HUES64 (cell line): ENCODE measurements around the gene NFIB. TPM values are rescaled to one million over a fixed set of nuclear protein-coding genes. Genes with fewer than 3 reads are reported as not detected.

Experiments
- H3K27ac ChIP-seq: 2 replicates; pipeline ENCODE4 v1.7.0; 2013; ENCODE audit warnings: low read depth, low read length, inconsistent platforms
- H3K27me3 ChIP-seq: 2 replicates; pipeline ENCODE4 v1.6.1; 2013; ENCODE audit warnings: mild to moderate bottlenecking, low read length; ENCODE audit not compliant: insufficient read depth
- H3K36me3 ChIP-seq: 2 replicates; pipeline ENCODE4 v1.6.1; 2013; ENCODE audit warnings: mild to moderate bottlenecking, low read length; ENCODE audit not compliant: insufficient read depth
- H3K4me1 ChIP-seq: 2 replicates; pipeline ENCODE4 v1.6.1; 2013; ENCODE audit warnings: mild to moderate bottlenecking, low read length, moderate library complexity; ENCODE audit not compliant: insufficient read depth
- H3K4me3 ChIP-seq: 2 replicates; pipeline ENCODE4 v1.5.1; 2013; ENCODE audit warnings: mild to moderate bottlenecking, low read length, moderate library complexity
- H3K9ac ChIP-seq: 2 replicates; pipeline ENCODE4 v1.6.1; 2013; ENCODE audit warnings: mild to moderate bottlenecking, low read depth, low read length
- H3K9me3 ChIP-seq: 2 replicates; pipeline ENCODE4 v1.6.1; 2013; ENCODE audit warnings: low read depth, low read length; ENCODE audit not compliant: insufficient read depth
- WGBS: fragments of 150-250, 120-280 bp; methylation state at CpG from one replicate; pipeline ENCODE4 v1.1.7; 2013; ENCODE audit warnings: missing lambda C conversion rate; 5-methylcytosine and 5-hydroxymethylcytosine counted together
- polyA plus RNA-seq, 2 experiments: library from polyadenylated mRNA; stranded (reverse); fragments of 50-300 nt; gene quantifications; one replicate each; pipeline ENCODE4 v1.2.3, GENCODE V29; 2013

The NFIB gene
- 1.9 TPM for polyA plus RNA-seq (2013, experiment 1 of 2)
- polyA plus RNA-seq (2013, experiment 2 of 2), result 2.5 TPM

GRCh38 chr9:14313951-14314423 is at the start of gene NFIB:
Gene NFIB (minus strand): TSS chr9:14314141. CDS start chr9:14313511, 630 bp downstream.
- under 1% methylated on average over 60 of the region's 63 CpGs for WGBS
- Histone ChIP-seq H3K27ac (peak within 1 kb of the TSS; percentile 91; the same call in 1 of the 2 replicates), H3K4me1 (peaks cover 46% of the 10 kb centered on the region), H3K9ac (peak within 1 kb of the TSS; percentile 80), H3K36me3 (no peaks in the 10 kb centered on the region), H3K9me3 (no peaks in the 10 kb centered on the region), H3K27me3 (peaks cover 68% of the 10 kb centered on the region), H3K4me3 (peak within 1 kb of the TSS; percentile 63)

- 91% methylated on average over 1 of the region's 1 CpG for WGBS
- no peaks in the 10 kb centered on the region for H3K36me3 ChIP-seq
Measured at GRCh38 chr9:14362175-14362574, 48.2 kb upstream of the NFIB start.

DNA sequence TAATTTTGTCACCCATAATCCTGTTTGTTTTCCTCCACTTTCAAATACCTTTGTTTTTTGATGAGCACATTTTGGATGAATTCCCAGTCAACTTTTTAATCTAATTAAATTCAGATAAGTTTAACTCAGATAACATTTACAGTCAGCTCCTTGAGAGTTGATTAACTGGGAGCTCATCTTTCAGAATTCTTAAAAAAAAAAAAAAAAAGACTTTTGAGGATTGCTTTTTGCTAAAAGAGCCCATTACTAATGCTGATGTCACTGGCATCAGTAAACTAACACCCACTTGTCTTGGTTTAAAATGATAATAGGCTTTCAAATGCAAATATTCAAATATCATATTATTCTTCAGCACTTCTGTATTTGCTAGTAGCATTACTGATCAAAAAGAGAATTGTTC is 47.1 kb upstream of the NFIB start:
- Histone ChIP-seq H3K36me3 (no peaks in the 10 kb centered on the region), H3K9ac (no peak overlapping the region), H3K9me3 (no peaks in the 10 kb centered on the region), H3K4me1 (peaks cover 25% of the 10 kb centered on the region), H3K4me3 (no peak overlapping the region), H3K27me3 (no peaks in the 10 kb centered on the region), H3K27ac (peak overlapping the region; percentile 56; the same call in 1 of the 2 replicates)

More at GRCh38 chr9:14362175-14362574, 48.2 kb upstream of the NFIB start:
- no peaks in the 10 kb centered on the region for H3K9me3 ChIP-seq
- H3K4me1 ChIP-seq, result peaks cover 20% of the 10 kb centered on the region
- H3K27me3 ChIP-seq, result no peaks in the 10 kb centered on the region
- no peak overlapping the region for H3K9ac ChIP-seq
- no peak overlapping the region for H3K27ac ChIP-seq
- no peak overlapping the region for H3K4me3 ChIP-seq

GRCh38 chr9:14358523-14358922 is 44.6 kb upstream of the NFIB start:
- Histone ChIP-seq H3K4me1 (peaks cover 32% of the 10 kb centered on the region), H3K9ac (no peak overlapping the region), H3K36me3 (no peaks in the 10 kb centered on the region), H3K27ac (no peak overlapping the region), H3K9me3 (no peaks in the 10 kb centered on the region), H3K4me3 (no peak overlapping the region), H3K27me3 (peaks cover 18% of the 10 kb centered on the region)
- 92% methylated on average over 2 of the region's 2 CpGs for WGBS

DNA sequence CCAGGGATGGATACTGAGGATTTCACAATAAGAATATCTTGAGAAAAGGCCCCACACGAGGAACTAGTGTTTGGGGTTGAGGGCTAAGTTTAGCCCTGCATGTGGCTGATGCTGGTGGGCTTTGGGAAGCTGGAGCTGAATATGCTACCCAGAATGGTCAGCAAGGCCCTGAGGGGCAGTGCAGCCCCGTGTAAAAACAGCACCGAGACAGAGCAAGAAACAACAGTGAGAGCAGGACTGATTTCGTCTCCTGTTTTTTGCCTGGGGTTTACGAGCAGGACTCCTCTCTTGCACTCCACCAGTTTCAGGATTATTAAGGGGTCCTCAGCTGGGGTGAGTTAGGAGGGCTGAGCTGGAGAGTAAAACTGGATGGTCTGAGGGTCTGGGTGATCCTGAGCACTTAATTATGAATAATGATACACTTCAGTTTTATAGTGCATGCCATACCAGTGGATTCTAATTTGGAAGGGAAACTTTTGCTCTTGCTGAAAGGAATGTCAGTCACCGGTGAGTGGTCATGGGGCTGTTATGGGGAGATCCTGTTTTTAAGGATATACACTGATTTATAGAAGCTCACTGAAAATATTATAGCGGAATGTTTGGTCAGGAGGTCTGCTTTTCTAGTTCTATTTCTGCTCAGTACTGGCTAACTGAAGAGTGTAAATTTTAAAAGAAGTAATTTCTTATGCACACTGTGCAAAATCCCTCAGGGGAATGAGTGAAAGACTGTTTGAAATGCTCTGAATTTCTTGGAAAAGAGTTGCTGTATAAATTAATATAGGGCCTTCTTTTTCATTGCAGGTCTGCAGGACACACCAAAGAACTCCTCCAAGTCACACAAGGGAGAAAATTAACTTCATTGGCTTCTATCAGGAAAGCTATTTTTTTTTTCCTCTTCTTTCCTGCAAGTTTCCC is 42.7 kb upstream of the NFIB start:
- Histone ChIP-seq H3K9ac (no peak overlapping the region), H3K4me1 (peaks cover 25% of the 10 kb centered on the region), H3K27ac (peak overlapping the region; percentile 21; the same call in 1 of the 2 replicates), H3K36me3 (no peaks in the 10 kb centered on the region), H3K27me3 (peaks cover 36% of the 10 kb centered on the region), H3K4me3 (no peak overlapping the region), H3K9me3 (no peaks in the 10 kb centered on the region)
- WGBS, result 79% methylated on average over 7 of the region's 7 CpGs

- no peaks in the 10 kb centered on the region for H3K9me3 ChIP-seq
- H3K36me3 ChIP-seq, result no peaks in the 10 kb centered on the region
- WGBS, result 100% methylated on average over 1 of the region's 1 CpG
- no peak overlapping the region for H3K27ac ChIP-seq
- peaks cover 60% of the 10 kb centered on the region for H3K27me3 ChIP-seq
- no peak overlapping the region for H3K4me3 ChIP-seq
- no peak overlapping the region for H3K9ac ChIP-seq
- H3K4me1 ChIP-seq, result peaks cover 30% of the 10 kb centered on the region
Measured at GRCh38 chr9:14354201-14354600, 40.3 kb upstream of the NFIB start.

DNA sequence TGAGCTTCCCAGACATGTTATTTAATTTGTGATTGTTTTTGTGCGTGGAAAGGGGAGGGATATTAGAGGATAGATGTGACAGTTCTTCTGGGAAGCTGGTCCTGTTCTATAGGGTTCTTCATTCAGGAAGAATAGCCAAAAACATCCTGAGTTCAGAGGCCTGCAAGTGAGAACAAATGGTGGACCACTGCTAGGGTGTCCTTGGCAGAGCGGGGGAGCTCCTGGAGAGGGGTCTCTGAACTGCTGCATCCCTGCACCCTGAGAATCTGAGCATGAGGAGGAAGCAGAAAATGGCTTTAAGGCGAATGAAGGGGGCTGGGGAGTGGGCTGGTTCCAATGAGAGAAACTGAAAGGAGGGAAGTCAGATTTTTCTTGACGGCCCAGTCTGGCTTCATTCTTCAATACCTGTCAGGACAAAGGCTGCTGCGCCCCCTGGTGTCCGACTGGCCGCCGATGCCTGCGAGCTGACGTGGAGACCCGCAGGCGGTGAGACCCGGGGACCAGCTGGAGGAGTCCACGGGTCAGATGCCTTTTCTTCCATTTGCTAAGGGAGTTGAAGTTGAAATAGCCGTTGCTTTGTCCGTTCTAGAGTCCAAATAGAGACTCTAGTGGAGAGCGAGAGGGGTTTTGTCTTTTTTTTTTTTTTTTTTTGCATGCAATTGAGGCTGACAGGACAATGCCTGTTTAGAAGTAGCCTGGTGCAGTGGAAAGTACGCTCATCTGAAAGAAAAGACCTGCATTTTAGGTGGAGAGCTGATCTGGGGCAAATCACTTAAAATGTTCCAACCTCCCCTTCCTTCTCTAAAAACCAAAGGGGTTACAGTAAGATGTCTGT is 39.5 kb upstream of the NFIB start:
- H3K27me3 ChIP-seq, result peaks cover 68% of the 10 kb centered on the region
- 15% methylated on average over 18 of the region's 18 CpGs for WGBS

GRCh38 chr9:14352503-14352902 is 38.6 kb upstream of the NFIB start:
- Histone ChIP-seq H3K9ac (no peak overlapping the region), H3K27ac (no peak overlapping the region), H3K4me1 (peaks cover 38% of the 10 kb centered on the region), H3K27me3 (peaks cover 77% of the 10 kb centered on the region), H3K4me3 (no peak overlapping the region), H3K36me3 (no peaks in the 10 kb centered on the region), H3K9me3 (no peaks in the 10 kb centered on the region)
- 86% methylated on average over 4 of the region's 4 CpGs for WGBS

More for the DNA sequence above, 39.5 kb upstream of the NFIB start:
- Histone ChIP-seq H3K4me3 (no peak overlapping the region), H3K9ac (no peak overlapping the region), H3K9me3 (no peaks in the 10 kb centered on the region), H3K27ac (no peak overlapping the region), H3K36me3 (no peaks in the 10 kb centered on the region), H3K4me1 (peaks cover 35% of the 10 kb centered on the region)

- Histone ChIP-seq H3K27me3 (peaks cover 89% of the 10 kb centered on the region), H3K27ac (no peak overlapping the region), H3K4me3 (no peak overlapping the region), H3K9ac (no peak overlapping the region), H3K9me3 (no peaks in the 10 kb centered on the region), H3K36me3 (no peaks in the 10 kb centered on the region), H3K4me1 (peaks cover 36% of the 10 kb centered on the region)
- WGBS, result 80% methylated on average over 5 of the region's 5 CpGs
Measured at GRCh38 chr9:14351221-14351836, 37.4 kb upstream of the NFIB start.

DNA sequence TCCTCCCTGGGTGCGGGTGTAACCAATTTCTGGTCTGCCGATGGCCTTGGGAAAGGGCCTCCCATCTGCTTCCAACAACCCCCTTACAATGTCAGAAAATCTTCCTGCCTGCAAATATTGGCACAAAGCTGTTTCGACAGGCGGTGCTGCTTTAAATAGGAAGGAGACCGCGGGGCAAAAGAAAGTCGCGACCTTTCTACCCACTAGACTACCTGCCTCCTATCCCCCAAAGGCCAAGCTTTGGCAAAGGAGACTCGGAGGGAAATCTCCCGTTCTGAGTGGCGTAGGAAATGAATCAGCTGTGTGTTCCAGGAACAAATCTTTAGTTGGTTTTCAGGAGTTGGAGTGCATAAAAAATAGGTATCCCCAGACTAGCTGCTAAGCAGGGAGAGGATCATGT is 36.8 kb upstream of the NFIB start:
- H3K27ac ChIP-seq, result no peak overlapping the region
- peaks cover 94% of the 10 kb centered on the region for H3K27me3 ChIP-seq
- no peaks in the 10 kb centered on the region for H3K36me3 ChIP-seq
- H3K4me3 ChIP-seq, result no peak overlapping the region
- no peaks in the 10 kb centered on the region for H3K9me3 ChIP-seq
- H3K9ac ChIP-seq, result no peak overlapping the region
- peaks cover 30% of the 10 kb centered on the region for H3K4me1 ChIP-seq
- 11% methylated on average over 11 of the region's 11 CpGs for WGBS
